ENCODE data around the gene UTP14C.
A peak's percentile ranks its signal among the peaks of the same experiment; 100 is the strongest.
"Not testable (repeated sequence)": the region's sequence is repeated elsewhere in the genome, so short reads cannot be mapped to it uniquely, and the experiment has no call there.

Gene UTP14C

DNA sequence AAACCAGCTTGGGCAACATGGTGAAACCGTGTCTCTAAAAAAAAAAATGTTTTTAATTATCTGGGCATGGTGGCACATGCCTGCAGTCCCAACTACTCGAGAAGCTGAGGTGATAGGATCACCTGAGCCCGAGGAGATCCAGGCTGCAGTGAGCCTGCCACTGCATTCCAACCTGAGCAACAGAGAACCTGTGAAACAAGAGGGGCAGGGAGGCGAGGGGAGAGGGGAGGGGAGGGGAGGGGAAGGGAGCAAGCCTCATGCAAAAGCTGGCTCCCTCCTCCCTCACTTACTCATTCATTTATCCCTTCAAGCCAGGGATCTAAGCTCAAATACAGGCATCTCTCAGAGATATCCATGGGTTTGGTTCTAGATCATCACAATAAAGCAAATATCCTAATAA, 22.1 kb upstream of the UTP14C start:
- DNase-seq (ENCODE audit: low read depth in 2 of 3, low spot score in 2 of 3), result no peak

- DNase-seq (ENCODE audit: low read depth in 2 of 3, low spot score in 2 of 3), result no peak
Observed at GRCh38 chr13:52003541-52003940, 20.9 kb upstream of the UTP14C start.

DNA sequence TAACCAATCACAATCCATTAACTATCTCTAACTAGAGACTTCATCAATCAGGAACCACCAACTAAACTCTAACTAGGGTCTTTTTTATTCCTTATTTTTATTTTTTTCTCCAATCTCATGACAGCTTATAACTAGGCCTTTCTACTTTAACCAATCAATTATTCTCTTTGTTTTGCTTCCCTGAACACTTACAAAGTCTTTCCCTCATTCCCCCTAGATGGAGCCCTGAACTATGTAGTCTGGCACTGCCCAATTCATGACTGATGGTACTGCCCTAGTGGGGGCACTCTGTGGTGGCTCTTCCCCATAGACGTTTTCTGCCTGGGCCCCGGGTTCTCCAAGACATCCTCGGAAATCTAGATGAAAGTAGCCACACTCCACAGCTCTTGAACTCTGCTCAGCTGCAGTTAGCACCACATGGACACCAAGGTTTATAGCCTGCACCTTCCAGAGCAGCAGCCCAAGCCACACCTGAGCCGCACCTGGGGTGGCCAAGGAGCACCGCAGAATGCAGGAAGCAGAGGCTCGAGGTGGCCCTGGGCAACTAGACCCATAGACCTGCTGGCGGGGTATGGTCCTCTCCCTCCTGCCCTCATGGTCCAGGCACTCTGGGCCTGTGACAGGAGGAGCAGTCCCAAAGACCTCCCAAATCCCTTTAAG, 19.9 kb upstream of the UTP14C start:
- DNase-seq (ENCODE audit: low read depth in 2 of 3, low spot score in 2 of 3), result no peak

- no peak for DNase-seq (ENCODE audit: low read depth in 2 of 3, low spot score in 2 of 3)
Observed at GRCh38 chr13:52005841-52006522, 18.5 kb upstream of the UTP14C start.

- no peak for DNase-seq (ENCODE audit: low read depth in 2 of 3, low spot score in 2 of 3)
Observed at GRCh38 chr13:52006523-52007245, 17.8 kb upstream of the UTP14C start.

GRCh38 chr13:52009946-52010345, 14.5 kb upstream of the UTP14C start:
- DNase-seq (ENCODE audit: low read depth in 2 of 3, low spot score in 2 of 3), result no peak

GRCh38 chr13:52010890-52011631, 13.4 kb upstream of the UTP14C start, which contains the start of gene ATP7B:
ATP7B (minus strand) TSS chr13:52011450; CDS start chr13:52011337, 113 bp downstream.
- peak in 1 of 3 experiments; percentile 1 for DNase-seq (ENCODE audit: low read depth in 2 of 3, low spot score in 2 of 3)

- DNase-seq (ENCODE audit: low read depth in 2 of 3, low spot score in 2 of 3), result peak; percentile 99
Observed at GRCh38 chr13:52011632-52012511, 12.6 kb upstream of the UTP14C start, which contains the start of gene ALG11. ALG11 (plus strand) TSS chr13:52012398; CDS start chr13:52012419, 21 bp downstream.

DNA sequence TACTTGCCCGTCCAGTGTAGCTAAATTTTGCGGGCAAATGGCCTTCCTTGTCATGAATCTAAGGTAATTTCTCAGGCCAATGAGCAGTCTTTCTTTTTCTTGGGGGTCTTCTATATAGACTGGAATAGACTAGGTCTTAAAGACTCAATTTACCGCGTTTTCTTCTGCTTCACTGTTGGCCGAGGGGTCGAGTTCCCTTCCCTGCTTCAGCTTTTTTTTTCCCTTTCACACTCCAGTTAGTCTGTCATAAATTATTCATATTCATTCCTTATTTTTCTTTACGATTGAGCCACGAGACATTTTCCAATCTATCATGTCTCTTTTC, 12.0 kb upstream of the UTP14C start:
- no peak for DNase-seq (ENCODE audit: low read depth in 2 of 3, low spot score in 2 of 3)

DNA sequence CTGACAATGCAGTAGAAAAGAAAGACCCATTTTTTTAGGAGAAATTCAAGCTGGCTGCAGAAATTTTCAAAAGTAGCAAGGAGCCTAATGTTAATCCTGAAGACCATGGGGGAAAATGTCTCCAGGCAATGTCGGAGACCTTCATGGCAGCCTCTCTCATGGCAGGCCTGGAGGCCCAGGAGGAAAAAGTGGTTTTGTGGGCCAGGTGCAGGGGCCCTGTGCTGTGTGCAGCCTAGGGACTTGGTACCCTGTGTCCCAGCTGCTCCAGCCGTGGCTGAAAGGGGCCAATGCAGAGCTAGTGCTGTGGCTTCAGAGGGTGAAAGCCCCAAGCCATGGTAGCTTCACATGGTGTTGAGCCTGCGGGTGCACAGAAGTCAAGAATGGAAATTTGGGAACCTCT, 8.2 kb upstream of the UTP14C start:
- DNase-seq (ENCODE audit: low read depth in 2 of 3, low spot score in 2 of 3), result no peak

GRCh38 chr13:52020191-52020590, 4.3 kb upstream of the UTP14C start:
- no peak for DNase-seq (ENCODE audit: low read depth in 2 of 3, low spot score in 2 of 3)

DNA sequence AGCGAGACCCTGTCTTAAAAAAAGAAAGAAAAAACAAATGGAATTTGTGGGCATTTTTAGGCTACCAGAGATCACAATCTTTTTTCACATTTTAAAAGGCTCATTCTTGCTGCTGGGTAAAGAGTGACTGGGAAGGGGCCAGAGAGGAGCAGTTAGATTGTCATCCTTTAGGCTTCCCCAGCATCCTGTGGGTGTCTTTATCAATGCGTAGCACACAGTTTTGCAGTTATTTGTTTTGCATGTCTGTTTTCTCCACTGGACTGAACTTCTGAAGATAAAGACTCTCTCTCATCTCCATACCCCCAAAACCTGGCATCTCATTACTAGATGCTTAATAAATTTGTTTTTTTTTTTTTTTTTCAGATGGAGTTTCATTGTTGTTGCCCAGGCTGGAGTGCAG, 2.1 kb upstream of the UTP14C start:
- no peak for DNase-seq (ENCODE audit: low read depth in 2 of 3, low spot score in 2 of 3)

DNA sequence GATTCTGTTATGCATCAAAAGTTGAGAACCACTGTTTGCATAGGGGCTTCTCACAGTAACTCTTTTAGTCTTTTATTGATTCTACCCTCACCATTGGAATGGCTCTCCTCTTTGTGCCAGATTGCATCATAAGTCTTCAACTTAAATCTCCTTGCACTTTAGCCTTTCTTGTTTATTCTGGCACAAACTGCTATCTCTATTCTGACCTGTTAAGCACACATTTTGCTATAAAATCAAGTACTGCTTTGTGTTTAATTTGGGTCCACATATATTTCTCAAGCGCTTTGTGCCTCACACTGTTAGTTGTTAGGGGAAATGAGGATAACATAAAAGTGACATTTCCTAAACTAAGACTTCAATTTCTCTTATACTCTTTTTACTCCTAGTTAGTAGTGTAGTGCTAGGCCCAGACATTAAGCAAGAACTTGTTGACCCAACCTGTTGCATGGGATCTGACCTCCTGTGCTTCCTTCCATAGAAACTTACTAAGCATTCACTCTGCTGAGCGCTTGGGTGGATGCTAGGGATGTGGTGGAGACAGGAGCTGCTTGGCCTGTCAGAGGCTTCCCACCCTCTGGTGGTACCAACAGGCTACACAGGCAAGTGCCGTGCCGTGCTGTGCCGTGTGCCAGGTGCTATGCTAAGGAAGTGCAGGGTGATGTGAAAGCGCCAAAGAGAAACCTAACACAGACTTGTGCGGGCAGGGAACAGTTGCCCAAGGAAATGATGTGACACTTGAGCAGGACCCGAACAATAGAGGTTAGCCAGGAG, 1.2 kb downstream of the UTP14C start:
- DNase-seq (ENCODE audit: low read depth in 2 of 3, low spot score in 2 of 3), result no peak

DNA sequence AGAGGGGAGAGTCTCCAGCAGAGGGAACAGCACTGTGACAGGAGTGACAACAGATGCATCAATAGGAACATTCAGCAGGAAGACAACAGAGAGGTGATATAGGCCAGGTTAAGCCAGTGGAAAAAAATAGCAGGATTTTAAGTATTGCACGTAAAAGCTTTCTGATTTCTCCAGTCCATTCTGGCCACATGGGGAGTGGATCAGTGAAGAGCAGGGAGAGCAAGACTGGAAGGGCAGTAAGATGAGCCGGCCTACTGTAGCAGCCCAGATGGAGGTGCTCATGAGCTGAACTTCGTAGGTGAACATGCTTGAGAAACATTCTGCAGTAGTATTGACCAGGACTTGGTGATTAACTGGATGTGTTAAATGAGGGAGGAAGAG, 1.7 kb downstream of the UTP14C start:
- no peak for DNase-seq (ENCODE audit: low read depth in 2 of 3, low spot score in 2 of 3)

GRCh38 chr13:52027832-52028231, 3.3 kb downstream of the UTP14C start:
- DNase-seq (ENCODE audit: low read depth in 2 of 3, low spot score in 2 of 3), result no peak

DNA sequence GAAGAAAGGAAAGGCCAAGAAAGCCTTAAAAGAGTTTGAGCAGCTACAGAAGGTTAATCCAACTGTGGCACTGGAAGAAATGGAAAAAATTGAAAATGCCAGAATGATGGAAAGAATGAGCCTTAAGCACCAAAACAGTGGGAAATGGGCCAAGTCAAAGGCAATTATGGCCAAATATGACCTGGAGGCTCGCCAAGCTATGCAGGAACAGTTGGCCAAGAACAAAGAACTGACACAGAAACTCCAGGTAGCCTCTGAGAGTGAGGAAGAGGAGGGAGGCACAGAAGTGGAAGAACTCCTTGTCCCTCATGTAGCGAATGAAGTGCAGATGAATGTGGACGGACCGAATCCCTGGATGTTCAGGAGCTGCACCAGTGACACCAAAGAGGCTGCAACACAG, 5.1 kb downstream of the UTP14C start:
- no peak for DNase-seq (ENCODE audit: low read depth in 2 of 3, low spot score in 2 of 3)

DNA sequence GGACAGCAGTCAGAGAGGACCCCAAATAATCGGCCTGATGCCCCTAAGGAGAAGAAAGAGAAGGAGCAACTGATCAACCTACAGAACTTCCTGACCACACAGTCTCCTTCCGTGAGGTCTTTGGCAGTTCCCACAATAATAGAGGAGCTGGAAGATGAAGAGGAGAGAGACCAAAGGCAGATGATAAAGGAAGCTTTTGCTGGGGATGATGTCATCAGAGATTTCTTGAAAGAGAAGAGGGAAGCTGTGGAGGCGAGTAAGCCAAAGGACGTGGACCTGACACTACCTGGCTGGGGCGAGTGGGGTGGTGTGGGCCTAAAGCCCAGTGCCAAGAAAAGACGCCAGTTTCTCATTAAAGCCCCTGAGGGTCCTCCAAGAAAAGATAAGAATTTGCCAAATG, 5.9 kb downstream of the UTP14C start:
- DNase-seq (ENCODE audit: low read depth in 2 of 3, low spot score in 2 of 3), result not testable (repeated sequence)

GRCh38 chr13:52033039-52033438, 8.5 kb downstream of the UTP14C start:
- DNase-seq (ENCODE audit: low read depth in 2 of 3, low spot score in 2 of 3), result no peak

- DNase-seq (ENCODE audit: low read depth in 2 of 3, low spot score in 2 of 3), result no peak
Observed at GRCh38 chr13:52034616-52035226, 10.2 kb downstream of the UTP14C start.
